ENCODE results near the gene DCAF8L2. TPM values are rescaled to one million over a fixed set of nuclear protein-coding genes. Genes with fewer than 3 reads are reported as not detected.

The DCAF8L2 gene
- total RNA-seq (2011; cell fraction: chromatin; rRNA removed; ENCODE audit: low replicate concordance) = not detected in 2 replicates
- total RNA-seq (2011; cell fraction: nucleolus; rRNA removed) = not detected in 2 replicates
- not detected in 2 replicates for total RNA-seq (2011; cell fraction: nucleoplasm; rRNA removed)
- total RNA-seq (2014; rRNA removed) = not detected in 2 replicates
- not detected in 2 replicates for total RNA-seq (2014; rRNA removed; fragmentation: Illumina TruSeq; extraction: Trizol)
- total RNA-seq (2015; rRNA removed; fragmentation: Illumina TruSeq; extraction: Trizol) = not detected in 2 replicates
- not detected in 2 replicates for total RNA-seq (2021)
- polyA plus RNA-seq (2011; rRNA removed) = not detected in 2 replicates
- 0.04 TPM in 1 of 2 replicates, not detected in the other for polyA plus RNA-seq (2011; cell fraction: cytosol; rRNA removed)
- not detected in 2 replicates for polyA plus RNA-seq (2011; cell fraction: nucleus; rRNA removed)
- polyA plus RNA-seq (2012) = 0.04 TPM in 1 of 2 replicates, not detected in the other
- not detected in 2 replicates for polyA plus RNA-seq (2014; fragmentation: Illumina TruSeq; extraction: Trizol)
- polyA plus RNA-seq (2014; fragmentation: Nextera tagmentation; extraction: Ambion mirVana) = not detected
- polyA plus RNA-seq (2014; rRNA removed) = not detected in 2 replicates
- polyA minus RNA-seq (2011; rRNA and poly(A)+ RNA removed) = not detected in 2 replicates
- not detected in 2 replicates for polyA minus RNA-seq (2011; cell fraction: cytosol; rRNA and poly(A)+ RNA removed)
- not detected in 2 replicates for polyA minus RNA-seq (2011; cell fraction: nucleus; rRNA and poly(A)+ RNA removed)
- not detected for Bru-seq, nascent RNA
- BruChase-seq, experiment 1, labeled RNA remaining after a 2-hour chase = not detected
- percentile 1 among the genes with signal in this experiment for BruChase-seq, experiment 2, labeled RNA remaining after a 6-hour chase
- long read RNA-seq, experiment 1 = 0 reads
- long read RNA-seq, experiment 2 = 0 reads
- long read RNA-seq, experiment 3 = 0 reads

DNA sequence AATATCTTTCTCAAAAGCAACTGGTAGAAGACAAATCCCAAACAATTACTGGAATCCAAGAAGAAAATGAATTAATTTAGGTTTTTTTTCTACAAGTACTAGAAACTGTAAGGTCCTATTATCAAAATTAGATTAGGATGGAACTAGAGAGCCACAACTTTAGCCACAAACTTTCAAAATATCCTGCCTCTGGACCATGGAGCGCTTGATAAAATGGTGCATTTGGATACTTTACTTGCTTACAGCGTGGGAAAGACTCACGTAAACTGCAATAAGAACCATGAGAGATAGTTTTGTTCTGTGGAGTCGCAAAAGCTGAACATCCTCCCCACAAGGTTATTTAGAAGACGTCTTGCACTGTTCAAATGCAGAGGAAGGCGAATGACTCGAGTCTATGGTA, at the start of gene DCAF8L2:
DCAF8L2 (plus strand) TSS at position 301 of the 400 bp plus-strand sequence. CDS start 156,552 bp downstream, outside the sequence.
- intact Hi-C loops (cut with micrococcal nuclease) (no loop called here), in situ Hi-C loops (cut with MboI) (no loop called here)
- FAIRE-seq (no peak), DNase-seq (ENCODE audit: extremely low read depth in 1 of 4, low spot score in 3 of 4) (no peak), ATAC-seq (no peak)
- WGBS (ENCODE audit: insufficient coverage, low coverage, missing lambda C conversion rate) = 0% methylated on average over 7 of the region's 7 CpGs
- Histone ChIP-seq H3K79me2 (ENCODE audit: control insufficient read depth, insufficient read depth, low read length) (no peaks in the 10 kb centered on the region), H3K36me3 (ENCODE audit: control insufficient read depth, insufficient read depth, low read length) (no peaks in the 10 kb centered on the region), H3K4me3 (no peak within 1 kb of the TSS), H3K9me1 (ENCODE audit: control insufficient read depth, insufficient read depth, low read length) (no peaks in the 10 kb centered on the region), H3K9me3 (replicated peaks; ENCODE audit: control insufficient read depth, insufficient read depth, low read depth, low read length) (no peaks in the 10 kb centered on the region), H3K4me2 (ENCODE audit: insufficient read depth, low read length) (no peak within 1 kb of the TSS), H3K27ac (ENCODE audit: extremely low read depth, low read depth, low read length) (no peak within 1 kb of the TSS), H3K4me1 (replicated peaks in 1 of 2; ENCODE audit: control insufficient read depth in 2 of 2, insufficient read depth in 2 of 2, low read length in 2 of 2) (no peaks in the 10 kb centered on the region), H2AFZ (ENCODE audit: low read depth, low read length) (no peak within 1 kb of the TSS), H4K20me1 (replicated peaks; ENCODE audit: control insufficient read depth, insufficient read depth, low read length) (no peaks in the 10 kb centered on the region), H3K27me3 (ENCODE audit: control insufficient read depth in 2 of 2, insufficient read depth in 2 of 2, low read length in 2 of 2) (no peaks in the 10 kb centered on the region), H3K9ac (ENCODE audit: insufficient read depth in 1 of 2, low read depth in 2 of 2, low read length in 2 of 2) (no peak within 1 kb of the TSS)
- BruUV-seq (replicated peaks) = no TSS peak
- ChIA-PET POLR2A (no interaction called here), CTCF (ENCODE audit: low intra/inter-chr PET ratio) (no interaction called here)
- TF ChIP-seq SRSF1 (IDR thresholded peaks at IDR 0.05; ENCODE audit: low read depth, low read length) = no peak
- no peak for TF ChIP-seq MEF2D (tag; conservative IDR thresholded peaks at IDR 0.05; ENCODE audit: low read depth)
- TF ChIP-seq MCM7 (IDR thresholded peaks at IDR 0.05) = no peak
- no peak for TF ChIP-seq PTBP1 (IDR thresholded peaks at IDR 0.05; ENCODE audit: low read depth, low read length)
- TF ChIP-seq, protein P1, sequence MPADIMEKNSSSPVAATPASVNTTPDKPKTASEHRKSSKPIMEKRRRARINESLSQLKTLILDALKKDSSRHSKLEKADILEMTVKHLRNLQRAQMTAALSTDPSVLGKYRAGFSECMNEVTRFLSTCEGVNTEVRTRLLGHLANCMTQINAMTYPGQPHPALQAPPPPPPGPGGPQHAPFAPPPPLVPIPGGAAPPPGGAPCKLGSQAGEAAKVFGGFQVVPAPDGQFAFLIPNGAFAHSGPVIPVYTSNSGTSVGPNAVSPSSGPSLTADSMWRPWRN (IDR thresholded peaks at IDR 0.05; ENCODE audit: low read depth) = no peak
- TF ChIP-seq ZNF766 (CRISPR knock-in tag; conservative IDR thresholded peaks at IDR 0.05) = no peak
- no peak for TF ChIP-seq ZNF354B (CRISPR knock-in tag; IDR thresholded peaks at IDR 0.05)
- no peak for TF ChIP-seq ZNF3 (CRISPR knock-in tag; IDR thresholded peaks at IDR 0.05)
- TF ChIP-seq ZC3H11A (IDR thresholded peaks at IDR 0.05; ENCODE audit: low read depth, low read length) = no peak
- TF ChIP-seq NR4A1 (CRISPR knock-in tag; IDR thresholded peaks at IDR 0.05) = no peak
- TF ChIP-seq NR4A1 (tag; IDR thresholded peaks at IDR 0.05) = no peak
- TF ChIP-seq GABPB2 (CRISPR knock-in tag; conservative IDR thresholded peaks at IDR 0.05) = no peak
- TF ChIP-seq GTF2F1 (IDR thresholded peaks at IDR 0.05; ENCODE audit: low read depth, low read length) = no peak
- TF ChIP-seq, protein P2, sequence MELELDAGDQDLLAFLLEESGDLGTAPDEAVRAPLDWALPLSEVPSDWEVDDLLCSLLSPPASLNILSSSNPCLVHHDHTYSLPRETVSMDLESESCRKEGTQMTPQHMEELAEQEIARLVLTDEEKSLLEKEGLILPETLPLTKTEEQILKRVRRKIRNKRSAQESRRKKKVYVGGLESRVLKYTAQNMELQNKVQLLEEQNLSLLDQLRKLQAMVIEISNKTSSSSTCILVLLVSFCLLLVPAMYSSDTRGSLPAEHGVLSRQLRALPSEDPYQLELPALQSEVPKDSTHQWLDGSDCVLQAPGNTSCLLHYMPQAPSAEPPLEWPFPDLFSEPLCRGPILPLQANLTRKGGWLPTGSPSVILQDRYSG (tag; conservative IDR thresholded peaks at IDR 0.05; ENCODE audit: low read depth) = no peak
- TF ChIP-seq ELF1 (tag; IDR thresholded peaks at IDR 0.05) = no peak
- TF ChIP-seq ZNF140 (CRISPR knock-in tag; IDR thresholded peaks at IDR 0.05) = no peak
- TF ChIP-seq, protein P3, sequence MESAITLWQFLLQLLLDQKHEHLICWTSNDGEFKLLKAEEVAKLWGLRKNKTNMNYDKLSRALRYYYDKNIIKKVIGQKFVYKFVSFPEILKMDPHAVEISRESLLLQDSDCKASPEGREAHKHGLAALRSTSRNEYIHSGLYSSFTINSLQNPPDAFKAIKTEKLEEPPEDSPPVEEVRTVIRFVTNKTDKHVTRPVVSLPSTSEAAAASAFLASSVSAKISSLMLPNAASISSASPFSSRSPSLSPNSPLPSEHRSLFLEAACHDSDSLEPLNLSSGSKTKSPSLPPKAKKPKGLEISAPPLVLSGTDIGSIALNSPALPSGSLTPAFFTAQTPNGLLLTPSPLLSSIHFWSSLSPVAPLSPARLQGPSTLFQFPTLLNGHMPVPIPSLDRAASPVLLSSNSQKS (CRISPR knock-in tag; IDR thresholded peaks at IDR 0.05) = no peak

Data from K562 (cell line).